HepG2 (cell line): ENCODE measurements around the gene RPUSD4. TPM values are rescaled to one million over a fixed set of nuclear protein-coding genes. Genes with fewer than 3 reads are reported as not detected.
A peak's percentile ranks its signal among the peaks of the same experiment; 100 is the strongest.

Experiments
- BORCS8-MEF2B ChIP-seq: sonication (generic); formaldehyde crosslinking; IDR thresholded peaks from 2 replicates; pipeline ENCODE4 v1.8.0; 2022; ENCODE audit warnings: mild to moderate bottlenecking, missing genetic modification reagents
- KAT8 ChIP-seq: IDR thresholded peaks from 2 replicates; pipeline ENCODE4 v1.6.1; 2016; ENCODE audit warnings: missing genetic modification reagents, missing compliant biosample characterization
- MAFG ChIP-seq: sonication (generic); formaldehyde crosslinking; IDR thresholded peaks from 2 replicates; pipeline ENCODE4 v1.5.1; 2020; ENCODE audit warnings: mild to moderate bottlenecking, missing genetic modification reagents
- MAFK ChIP-seq, 2 experiments: IDR thresholded peaks in 1 of 2; conservative IDR thresholded peaks in 1 of 2; 2 replicates each; pipeline ENCODE4 v1.6.1; 2011; ENCODE audit warnings: improper control_type of control experiment in 2 of 2, low read length in 2 of 2
- RAD21 ChIP-seq: fragments of 450-650 bp; formaldehyde crosslinking; IDR thresholded peaks from 2 replicates; pipeline ENCODE4 v1.5.0; 2020; ENCODE audit warnings: mild to moderate bottlenecking
- SCMH1 ChIP-seq: sonication (generic); formaldehyde crosslinking; IDR thresholded peaks from 2 replicates; pipeline ENCODE4 v1.9.0; 2021; ENCODE audit warnings: missing genetic modification reagents, mild to moderate bottlenecking, borderline replicate concordance
- ZNF121 ChIP-seq: sonication (generic); formaldehyde crosslinking; IDR thresholded peaks from 2 replicates; pipeline ENCODE4 v1.5.0; 2020; ENCODE audit warnings: mild to moderate bottlenecking, missing genetic modification reagents
- ZNF382 ChIP-seq: sonication (generic); formaldehyde crosslinking; IDR thresholded peaks from 2 replicates; pipeline ENCODE4 v1.5.0; 2020; ENCODE audit warnings: missing genetic modification reagents, mild to moderate bottlenecking, borderline replicate concordance
- ZNF432 ChIP-seq: sonication (generic); formaldehyde crosslinking; IDR thresholded peaks from 2 replicates; pipeline ENCODE4 v1.5.0; 2020; ENCODE audit warnings: missing genetic modification reagents, mild to moderate bottlenecking, borderline replicate concordance
- ZNF550 ChIP-seq: sonication (generic); formaldehyde crosslinking; IDR thresholded peaks from 2 replicates; pipeline ENCODE4 v1.4.0; 2020; ENCODE audit warnings: mild to moderate bottlenecking, missing genetic modification reagents, borderline replicate concordance
- ZNF598 ChIP-seq: sonication (generic); formaldehyde crosslinking; IDR thresholded peaks from 2 replicates; pipeline ENCODE4 v1.5.1; 2020; ENCODE audit warnings: mild to moderate bottlenecking, missing genetic modification reagents, borderline replicate concordance
- ZNF607 ChIP-seq: sonication (generic); formaldehyde crosslinking; IDR thresholded peaks from 2 replicates; pipeline ENCODE4 v1.5.1; 2020; ENCODE audit warnings: missing genetic modification reagents, mild to moderate bottlenecking, borderline replicate concordance
- polyA plus RNA-seq, 8 experiments: library from polyadenylated mRNA; depleted of rRNA in 3 of 8; stranded (reverse) in 7 of 8; unstranded in 1 of 8; fragments of >200 nt; fragmentation: Illumina TruSeq in 4 of 8; extraction: Trizol in 4 of 8; gene quantifications; 2 replicates each; pipeline versions ENCODE4 v1.2.1 to v1.2.3, GENCODE V29; 2011 to 2016; ENCODE audit warnings: low read depth in 4 of 8, missing spikeins in 1 of 8, mixed read lengths in 1 of 8; ENCODE audit not compliant: insufficient read depth in 1 of 8
- total RNA-seq, 5 experiments: library from RNA; depleted of rRNA; stranded (reverse); fragments of >200 nt; fragmentation: Illumina TruSeq; extraction: Trizol; gene quantifications; 2 replicates each; pipeline ENCODE4 v1.2.3, GENCODE V29; 2016; ENCODE audit warnings: low read depth in 1 of 5
- TF ChIP-seq, protein P1 (sequence below): sonication (generic); formaldehyde crosslinking; IDR thresholded peaks from 2 replicates; pipeline ENCODE4 v1.4.0; 2020; ENCODE audit warnings: missing genetic modification reagents, borderline replicate concordance
- TF ChIP-seq, protein P2 (sequence below): sonication (generic); formaldehyde crosslinking; IDR thresholded peaks from 2 replicates; pipeline ENCODE4 v1.4.0; 2020; ENCODE audit warnings: missing genetic modification reagents
- TF ChIP-seq, protein P3 (sequence below): sonication (generic); formaldehyde crosslinking; IDR thresholded peaks from 2 replicates; pipeline ENCODE4 v1.4.0; 2020; ENCODE audit warnings: low read depth, missing genetic modification reagents
- TF ChIP-seq, protein P4 (sequence below): sonication (generic); formaldehyde crosslinking; IDR thresholded peaks from 2 replicates; pipeline ENCODE4 v1.8.0; 2022; ENCODE audit warnings: missing genetic modification reagents, mild to moderate bottlenecking, moderate library complexity, borderline replicate concordance
- TF ChIP-seq, protein P5 (sequence below): sonication (generic); formaldehyde crosslinking; IDR thresholded peaks from 2 replicates; pipeline ENCODE4 v1.4.0; 2020; ENCODE audit warnings: mild to moderate bottlenecking, missing genetic modification reagents

RPUSD4 gene
- total and polyA plus RNA-seq, 2 of the 13 experiments (the other 11 are each of a cell fraction or from before 2014, with no cell fraction given), result 45.0 to 52.9 TPM

DNA sequence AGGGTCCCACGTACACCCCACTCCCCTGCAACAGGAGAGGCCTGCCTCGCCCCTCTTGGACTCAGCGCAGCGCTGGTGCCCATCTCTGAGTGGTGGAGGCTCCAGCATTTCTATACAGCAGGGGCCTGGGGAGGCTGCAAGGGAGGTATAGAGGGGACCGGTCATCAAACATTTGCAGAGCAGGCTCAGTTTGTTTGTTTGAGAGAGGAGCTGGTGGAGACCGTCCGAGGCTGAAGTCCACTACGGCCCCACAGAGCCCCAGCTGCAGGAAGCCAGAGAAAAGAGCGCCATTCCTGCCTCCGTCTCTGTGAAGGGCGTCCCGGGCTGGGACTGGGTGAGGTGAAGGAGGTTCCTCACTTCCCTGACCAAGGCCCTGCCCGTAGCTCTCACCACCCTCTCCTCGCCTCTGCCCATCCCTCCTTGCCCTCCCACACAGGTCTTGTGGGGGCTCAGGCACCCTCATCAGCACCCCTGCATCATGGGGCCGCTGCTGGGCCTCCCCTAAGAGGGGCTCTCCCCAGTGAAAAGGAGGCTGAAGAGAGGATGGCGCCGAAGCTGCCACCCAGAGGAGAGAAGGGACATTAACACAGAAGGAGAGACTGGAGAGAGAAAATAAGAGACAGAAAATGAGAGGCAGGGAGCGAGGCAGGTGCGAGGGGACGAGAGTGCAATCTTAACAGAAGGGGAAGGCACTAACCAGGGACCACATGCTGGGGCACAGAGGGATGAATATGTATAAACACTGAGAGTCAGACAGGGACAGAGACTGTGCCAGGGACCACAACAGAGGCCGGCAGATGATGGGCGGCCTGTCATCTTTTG, 24.5 kb downstream of the RPUSD4 start (continued):
- TF ChIP-seq, protein P1, sequence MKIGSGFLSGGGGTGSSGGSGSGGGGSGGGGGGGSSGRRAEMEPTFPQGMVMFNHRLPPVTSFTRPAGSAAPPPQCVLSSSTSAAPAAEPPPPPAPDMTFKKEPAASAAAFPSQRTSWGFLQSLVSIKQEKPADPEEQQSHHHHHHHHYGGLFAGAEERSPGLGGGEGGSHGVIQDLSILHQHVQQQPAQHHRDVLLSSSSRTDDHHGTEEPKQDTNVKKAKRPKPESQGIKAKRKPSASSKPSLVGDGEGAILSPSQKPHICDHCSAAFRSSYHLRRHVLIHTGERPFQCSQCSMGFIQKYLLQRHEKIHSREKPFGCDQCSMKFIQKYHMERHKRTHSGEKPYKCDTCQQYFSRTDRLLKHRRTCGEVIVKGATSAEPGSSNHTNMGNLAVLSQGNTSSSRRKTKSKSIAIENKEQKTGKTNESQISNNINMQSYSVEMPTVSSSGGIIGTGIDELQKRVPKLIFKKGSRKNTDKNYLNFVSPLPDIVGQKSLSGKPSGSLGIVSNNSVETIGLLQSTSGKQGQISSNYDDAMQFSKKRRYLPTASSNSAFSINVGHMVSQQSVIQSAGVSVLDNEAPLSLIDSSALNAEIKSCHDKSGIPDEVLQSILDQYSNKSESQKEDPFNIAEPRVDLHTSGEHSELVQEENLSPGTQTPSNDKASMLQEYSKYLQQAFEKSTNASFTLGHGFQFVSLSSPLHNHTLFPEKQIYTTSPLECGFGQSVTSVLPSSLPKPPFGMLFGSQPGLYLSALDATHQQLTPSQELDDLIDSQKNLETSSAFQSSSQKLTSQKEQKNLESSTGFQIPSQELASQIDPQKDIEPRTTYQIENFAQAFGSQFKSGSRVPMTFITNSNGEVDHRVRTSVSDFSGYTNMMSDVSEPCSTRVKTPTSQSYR (CRISPR knock-in tag), result peak; percentile 11; the same call in 1 of the 2 replicates
- TF ChIP-seq, protein P2, sequence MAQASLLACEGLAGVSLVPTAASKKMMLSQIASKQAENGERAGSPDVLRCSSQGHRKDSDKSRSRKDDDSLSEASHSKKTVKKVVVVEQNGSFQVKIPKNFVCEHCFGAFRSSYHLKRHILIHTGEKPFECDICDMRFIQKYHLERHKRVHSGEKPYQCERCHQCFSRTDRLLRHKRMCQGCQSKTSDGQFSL (CRISPR knock-in tag), result no peak
- no peak for TF ChIP-seq BORCS8-MEF2B
- TF ChIP-seq ZNF382 (CRISPR knock-in tag), result no peak
- TF ChIP-seq MAFG (CRISPR knock-in tag), result no peak
- TF ChIP-seq MAFK (conservative IDR thresholded peaks at IDR 0.05 in 1 of 2, IDR thresholded peaks at IDR 0.05 in 1 of 2; ENCODE audit: low read length in 2 of 2), result no peak
- TF ChIP-seq ZNF121, result peak; percentile 42; the same call in 1 of the 2 replicates
- TF ChIP-seq RAD21, result peak; percentile 63
- TF ChIP-seq KAT8 (CRISPR knock-in tag), result no peak
- TF ChIP-seq, protein P3, sequence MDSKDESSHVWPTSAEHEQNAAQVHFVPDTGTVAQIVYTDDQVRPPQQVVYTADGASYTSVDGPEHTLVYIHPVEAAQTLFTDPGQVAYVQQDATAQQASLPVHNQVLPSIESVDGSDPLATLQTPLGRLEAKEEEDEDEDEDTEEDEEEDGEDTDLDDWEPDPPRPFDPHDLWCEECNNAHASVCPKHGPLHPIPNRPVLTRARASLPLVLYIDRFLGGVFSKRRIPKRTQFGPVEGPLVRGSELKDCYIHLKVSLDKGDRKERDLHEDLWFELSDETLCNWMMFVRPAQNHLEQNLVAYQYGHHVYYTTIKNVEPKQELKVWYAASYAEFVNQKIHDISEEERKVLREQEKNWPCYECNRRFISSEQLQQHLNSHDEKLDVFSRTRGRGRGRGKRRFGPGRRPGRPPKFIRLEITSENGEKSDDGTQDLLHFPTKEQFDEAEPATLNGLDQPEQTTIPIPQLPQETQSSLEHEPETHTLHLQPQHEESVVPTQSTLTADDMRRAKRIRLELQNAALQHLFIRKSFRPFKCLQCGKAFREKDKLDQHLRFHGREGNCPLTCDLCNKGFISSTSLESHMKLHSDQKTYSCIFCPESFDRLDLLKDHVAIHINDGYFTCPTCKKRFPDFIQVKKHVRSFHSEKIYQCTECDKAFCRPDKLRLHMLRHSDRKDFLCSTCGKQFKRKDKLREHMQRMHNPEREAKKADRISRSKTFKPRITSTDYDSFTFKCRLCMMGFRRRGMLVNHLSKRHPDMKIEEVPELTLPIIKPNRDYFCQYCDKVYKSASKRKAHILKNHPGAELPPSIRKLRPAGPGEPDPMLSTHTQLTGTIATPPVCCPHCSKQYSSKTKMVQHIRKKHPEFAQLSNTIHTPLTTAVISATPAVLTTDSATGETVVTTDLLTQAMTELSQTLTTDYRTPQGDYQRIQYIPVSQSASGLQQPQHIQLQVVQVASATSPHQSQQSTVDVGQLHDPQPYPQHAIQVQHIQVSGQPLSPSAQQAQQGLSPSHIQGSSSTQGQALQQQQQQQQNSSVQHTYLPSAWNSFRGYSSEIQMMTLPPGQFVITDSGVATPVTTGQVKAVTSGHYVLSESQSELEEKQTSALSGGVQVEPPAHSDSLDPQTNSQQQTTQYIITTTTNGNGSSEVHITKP (CRISPR knock-in tag), result peak; percentile 17; the same call in 1 of the 2 replicates
- no peak for TF ChIP-seq SCMH1
- TF ChIP-seq ZNF432 (CRISPR knock-in tag), result no peak
- 0 out of 2 replicates have a peak, but pooled peaks have one; percentile 21 for TF ChIP-seq ZNF550 (CRISPR knock-in tag)
- TF ChIP-seq, protein P4, sequence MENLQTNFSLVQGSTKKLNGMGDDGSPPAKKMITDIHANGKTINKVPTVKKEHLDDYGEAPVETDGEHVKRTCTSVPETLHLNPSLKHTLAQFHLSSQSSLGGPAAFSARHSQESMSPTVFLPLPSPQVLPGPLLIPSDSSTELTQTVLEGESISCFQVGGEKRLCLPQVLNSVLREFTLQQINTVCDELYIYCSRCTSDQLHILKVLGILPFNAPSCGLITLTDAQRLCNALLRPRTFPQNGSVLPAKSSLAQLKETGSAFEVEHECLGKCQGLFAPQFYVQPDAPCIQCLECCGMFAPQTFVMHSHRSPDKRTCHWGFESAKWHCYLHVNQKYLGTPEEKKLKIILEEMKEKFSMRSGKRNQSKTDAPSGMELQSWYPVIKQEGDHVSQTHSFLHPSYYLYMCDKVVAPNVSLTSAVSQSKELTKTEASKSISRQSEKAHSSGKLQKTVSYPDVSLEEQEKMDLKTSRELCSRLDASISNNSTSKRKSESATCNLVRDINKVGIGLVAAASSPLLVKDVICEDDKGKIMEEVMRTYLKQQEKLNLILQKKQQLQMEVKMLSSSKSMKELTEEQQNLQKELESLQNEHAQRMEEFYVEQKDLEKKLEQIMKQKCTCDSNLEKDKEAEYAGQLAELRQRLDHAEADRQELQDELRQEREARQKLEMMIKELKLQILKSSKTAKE (CRISPR knock-in tag), result no peak
- TF ChIP-seq, protein P5, sequence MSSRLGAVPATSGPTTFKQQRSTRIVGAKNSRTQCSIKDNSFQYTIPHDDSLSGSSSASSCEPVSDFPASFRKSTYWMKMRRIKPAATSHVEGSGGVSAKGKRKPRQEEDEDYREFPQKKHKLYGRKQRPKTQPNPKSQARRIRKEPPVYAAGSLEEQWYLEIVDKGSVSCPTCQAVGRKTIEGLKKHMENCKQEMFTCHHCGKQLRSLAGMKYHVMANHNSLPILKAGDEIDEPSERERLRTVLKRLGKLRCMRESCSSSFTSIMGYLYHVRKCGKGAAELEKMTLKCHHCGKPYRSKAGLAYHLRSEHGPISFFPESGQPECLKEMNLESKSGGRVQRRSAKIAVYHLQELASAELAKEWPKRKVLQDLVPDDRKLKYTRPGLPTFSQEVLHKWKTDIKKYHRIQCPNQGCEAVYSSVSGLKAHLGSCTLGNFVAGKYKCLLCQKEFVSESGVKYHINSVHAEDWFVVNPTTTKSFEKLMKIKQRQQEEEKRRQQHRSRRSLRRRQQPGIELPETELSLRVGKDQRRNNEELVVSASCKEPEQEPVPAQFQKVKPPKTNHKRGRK (CRISPR knock-in tag), result no peak
- 0 out of 2 replicates have a peak, but pooled peaks have one; percentile 46 for TF ChIP-seq ZNF607 (CRISPR knock-in tag)
- TF ChIP-seq ZNF598 (CRISPR knock-in tag), result 0 out of 2 replicates have a peak, but pooled peaks have one; percentile 33
